Right lobe of liver (tissue), 6 donors: Measurements from ENCODE around the gene UBE2E2. TPM values are rescaled to one million over a fixed set of nuclear protein-coding genes. Genes with fewer than 3 reads are reported as not detected.
A peak's percentile ranks its signal among the peaks of the same experiment; 100 is the strongest.

Source experiments
- ATAC-seq, 4 donors: fragments of 200-7000 bp; cut with Tn5 transposase; one replicate each; pipeline ENCODE4 v1.9.1; 2020; ENCODE audit warnings: mild to moderate bottlenecking in 4 of 4, moderate library complexity in 4 of 4
- DNase-seq, 3 donors: peaks; one replicate each; pipeline ENCODE4 v3.0.0-alpha.2; 2020
- H3K27ac ChIP-seq, 3 donors: fragments of 200-600 bp; one replicate each; pipeline ENCODE4 v1.8.0; 2022
- H3K27me3 ChIP-seq, 2 donors: fragments of 200-600 bp; one replicate each; pipeline ENCODE4 v1.8.0; 2022
- H3K36me3 ChIP-seq, 4 donors: fragments of 200-600 bp; sonication (generic) in 1 of 4; one replicate each; pipeline versions ENCODE4 v1.5.1 to v1.8.0; 2017 to 2022; ENCODE audit warnings: control low read depth in 1 of 4
- H3K4me1 ChIP-seq, 4 donors: fragments of 200-600 bp; sonication (generic) in 1 of 4; one replicate each; pipeline versions ENCODE4 v1.5.1 to v1.8.0; 2017 to 2022; ENCODE audit warnings: control low read depth in 1 of 4
- H3K4me3 ChIP-seq, 3 donors: fragments of 200-600 bp; one replicate each; pipeline ENCODE4 v1.8.0; 2022
- H3K9me3 ChIP-seq, 4 donors: fragments of 200-600 bp; sonication (generic) in 1 of 4; one replicate each; pipeline versions ENCODE4 v1.5.1 to v1.8.0; 2017 to 2022; ENCODE audit warnings: control low read depth in 1 of 4
- POLR2A ChIP-seq: fragments of 450-650 bp; IDR thresholded peaks from one replicate; pipeline ENCODE4 v1.6.1; 2017; ENCODE audit warnings: antibody characterized with exemption, mild to moderate bottlenecking
- WGBS: methylation state at CpG from one replicate; pipeline ENCODE4 v1.1.6; 2018; ENCODE audit warnings: low coverage, low lambda C conversion rate; ENCODE audit not compliant: insufficient coverage; ENCODE audit errors: missing lambda C conversion rate; 5-methylcytosine and 5-hydroxymethylcytosine counted together
- intact Hi-C, 2 donors: fragments of 100-400 bp; cut with DNase I; formaldehyde crosslinking; loops; one replicate each; pipeline versions ENCODE4 v1.11.2 to v1.14.1; 2022
- total RNA-seq, 6 experiments: library from RNA; depleted of rRNA in 2 of 6; stranded (reverse); fragments of >200 nt in 2 of 6; fragmentation: NEBNext Ultra II Directional in 3 of 6; extraction: Animal tissue kit (Norgen Biotek cat#: 25700) in 3 of 6; gene quantifications; one replicate each; pipeline versions ENCODE4 v1.1.0 to v1.2.4, GENCODE V29; 2016 to 2023
- TF ChIP-seq, protein P1 (sequence below), 4 donors: fragments of 200-600 bp in 3 of 4; fragments of 450-650 bp in 1 of 4; IDR thresholded peaks; one replicate each; pipeline versions ENCODE4 v1.5.1 to v1.8.0; 2016 to 2022; ENCODE audit warnings: antibody characterized with exemption in 4 of 4, mild to moderate bottlenecking in 2 of 4
- donor health status: DM: no; HTN: yes; CAD: no.
- donor health status: DM: no; HTN: no; CAD: no.
- donor health status: DM: no; HTN: no; CAD: no.
- donor health status: DM: no; HTN: yes; CAD: no.
- donor health status: DM: no; HTN: yes; CAD: no.

Gene UBE2E2
- total RNA-seq, 6 experiments from 2014 or later: 17.2 to 29.1 (median 18.1) TPM

DNA sequence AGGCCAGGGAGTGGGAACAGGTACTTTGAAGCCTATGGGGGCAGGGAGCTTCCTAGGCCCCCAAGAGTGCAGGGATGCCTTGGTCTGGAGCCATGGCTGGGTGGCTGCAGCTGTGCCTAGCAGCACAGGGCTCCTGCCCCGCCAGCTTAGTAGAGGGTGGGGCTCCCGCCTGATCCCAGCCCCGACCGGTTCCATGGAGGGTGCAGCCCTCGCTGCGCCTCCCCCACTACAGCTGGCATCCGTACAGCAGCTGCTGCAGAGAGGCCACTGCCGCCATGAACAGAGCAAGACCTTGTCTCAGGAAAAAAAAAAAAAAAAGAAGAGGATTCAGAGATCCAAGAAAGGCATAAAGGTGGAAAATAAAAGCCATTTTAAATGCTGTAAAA lies 277.2 kb downstream of the UBE2E2 start:
- H3K27me3 ChIP-seq: no peaks in the 10 kb centered on the region
- no peak overlapping the region for H3K4me3 ChIP-seq
- TF ChIP-seq, protein P1, sequence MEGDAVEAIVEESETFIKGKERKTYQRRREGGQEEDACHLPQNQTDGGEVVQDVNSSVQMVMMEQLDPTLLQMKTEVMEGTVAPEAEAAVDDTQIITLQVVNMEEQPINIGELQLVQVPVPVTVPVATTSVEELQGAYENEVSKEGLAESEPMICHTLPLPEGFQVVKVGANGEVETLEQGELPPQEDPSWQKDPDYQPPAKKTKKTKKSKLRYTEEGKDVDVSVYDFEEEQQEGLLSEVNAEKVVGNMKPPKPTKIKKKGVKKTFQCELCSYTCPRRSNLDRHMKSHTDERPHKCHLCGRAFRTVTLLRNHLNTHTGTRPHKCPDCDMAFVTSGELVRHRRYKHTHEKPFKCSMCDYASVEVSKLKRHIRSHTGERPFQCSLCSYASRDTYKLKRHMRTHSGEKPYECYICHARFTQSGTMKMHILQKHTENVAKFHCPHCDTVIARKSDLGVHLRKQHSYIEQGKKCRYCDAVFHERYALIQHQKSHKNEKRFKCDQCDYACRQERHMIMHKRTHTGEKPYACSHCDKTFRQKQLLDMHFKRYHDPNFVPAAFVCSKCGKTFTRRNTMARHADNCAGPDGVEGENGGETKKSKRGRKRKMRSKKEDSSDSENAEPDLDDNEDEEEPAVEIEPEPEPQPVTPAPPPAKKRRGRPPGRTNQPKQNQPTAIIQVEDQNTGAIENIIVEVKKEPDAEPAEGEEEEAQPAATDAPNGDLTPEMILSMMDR (IDR thresholded peaks at IDR 0.05): no peak
- H3K9me3 ChIP-seq: no peaks in the 10 kb centered on the region
- no peaks in the 10 kb centered on the region for H3K4me1 ChIP-seq
- ATAC-seq: peak in 1 of 4 donors; percentile 12
- intact Hi-C loops: no loop called here
- no CpG with 5 or more reads among the region's 8 CpGs for WGBS
- H3K36me3 ChIP-seq: no peaks in the 10 kb centered on the region
- H3K27ac ChIP-seq: no peak overlapping the region
- DNase-seq: no peak

DNA sequence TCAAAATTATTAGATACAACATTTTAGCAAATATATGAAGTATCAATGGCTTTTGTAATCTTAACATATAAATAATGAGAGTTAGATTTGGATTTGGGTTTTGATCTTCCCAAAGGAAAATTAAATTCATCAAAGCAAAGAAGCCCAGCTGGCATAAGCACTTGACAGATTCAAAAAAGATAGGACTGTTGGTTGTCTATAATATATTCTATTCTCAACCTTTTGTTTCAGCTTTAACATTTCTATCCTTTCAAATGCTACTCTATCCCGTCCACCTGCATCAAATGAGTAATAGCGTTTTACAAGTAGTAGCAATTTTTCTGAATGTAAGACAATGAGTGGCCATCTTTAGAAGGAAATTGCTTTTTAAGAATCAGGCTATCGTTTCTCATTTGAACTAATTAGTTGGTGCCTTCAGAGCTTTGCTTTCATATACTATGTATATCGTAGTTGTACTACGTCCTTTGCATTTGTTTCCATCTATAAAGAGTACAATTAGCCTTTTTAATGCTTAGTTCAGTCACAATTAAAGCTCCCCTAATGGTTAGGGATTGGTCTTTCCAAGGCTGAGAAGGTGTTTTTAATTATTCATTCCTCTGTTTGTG lies 278.0 kb downstream of the UBE2E2 start:
- TF ChIP-seq, protein P1 (IDR thresholded peaks at IDR 0.05): no peak
- no peak for TF ChIP-seq POLR2A
- 83% methylated on average over 5 of the region's 5 CpGs for WGBS
- Histone ChIP-seq H3K4me1 (no peaks in the 10 kb centered on the region), H3K36me3 (no peaks in the 10 kb centered on the region), H3K9me3 (no peaks in the 10 kb centered on the region), H3K27me3 (no peaks in the 10 kb centered on the region), H3K4me3 (no peak overlapping the region), H3K27ac (no peak overlapping the region)
- ATAC-seq (no peak), DNase-seq (no peak)
- intact Hi-C loops: no loop called here

DNA sequence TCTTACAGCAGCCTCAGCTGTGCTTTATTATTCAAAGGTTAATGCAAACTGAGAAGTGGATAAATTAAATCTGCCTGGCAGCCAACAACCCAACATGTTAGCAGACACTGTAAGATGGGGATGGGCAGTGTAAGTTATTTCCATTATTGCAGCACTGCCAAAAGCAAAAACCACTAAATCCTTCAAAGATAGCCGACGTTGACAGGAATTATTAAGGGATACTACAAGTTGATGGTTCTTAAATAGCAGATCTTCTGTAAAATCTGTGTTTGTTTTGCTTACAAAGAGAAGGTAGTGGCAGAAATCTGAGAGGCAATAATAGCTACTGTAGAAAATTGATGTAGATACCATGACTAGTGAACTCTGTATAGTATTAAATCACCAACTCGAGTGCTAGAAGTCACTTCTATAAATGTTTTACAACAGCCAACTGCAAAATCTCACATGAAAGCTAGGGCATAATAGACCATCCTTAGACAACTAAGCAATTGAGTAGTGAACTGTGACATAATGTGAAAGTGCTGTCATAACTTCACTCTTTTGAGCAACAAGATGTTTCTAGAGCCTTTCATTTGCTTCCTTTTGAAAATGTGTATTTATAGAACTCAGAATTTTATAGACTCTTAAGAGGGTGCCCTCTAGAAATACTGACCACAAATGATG lies 278.6 kb downstream of the UBE2E2 start:
- TF ChIP-seq, protein P1 (IDR thresholded peaks at IDR 0.05): no peak
- no peak for TF ChIP-seq POLR2A
- no peak overlapping the region for H3K27ac ChIP-seq
- H3K27me3 ChIP-seq: no peaks in the 10 kb centered on the region
- ATAC-seq (no peak), DNase-seq (no peak)
- no peaks in the 10 kb centered on the region for H3K9me3 ChIP-seq
- intact Hi-C loops: no loop called here
- no peaks in the 10 kb centered on the region for H3K4me1 ChIP-seq
- H3K4me3 ChIP-seq: no peak overlapping the region
- no peaks in the 10 kb centered on the region for H3K36me3 ChIP-seq
- 70% methylated on average over 3 of the region's 3 CpGs for WGBS

DNA sequence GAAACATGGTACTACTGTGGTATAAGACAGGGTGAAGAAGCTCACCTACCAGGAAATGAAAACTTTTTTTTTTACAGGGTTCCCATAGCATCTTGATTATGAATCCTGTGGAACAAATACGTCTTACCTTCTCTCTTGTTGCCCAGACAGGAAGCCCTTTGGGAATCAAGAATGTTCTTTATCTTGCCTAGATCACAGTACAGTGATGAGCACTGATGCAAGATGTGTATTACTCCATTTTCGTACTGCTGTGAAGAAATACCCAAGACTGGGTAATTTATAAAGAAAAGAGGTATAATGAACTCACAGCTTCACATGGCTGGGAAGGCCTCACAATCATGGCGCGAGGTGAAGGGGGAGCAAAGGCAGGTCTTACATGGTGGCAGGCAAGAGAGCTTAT lies 281.3 kb downstream of the UBE2E2 start:
- no peak for TF ChIP-seq POLR2A
- TF ChIP-seq, protein P1 (IDR thresholded peaks at IDR 0.05): no peak

More for the DNA sequence above, 281.3 kb downstream of the UBE2E2 start:
- Histone ChIP-seq H3K36me3 (no peaks in the 10 kb centered on the region), H3K4me3 (no peak overlapping the region), H3K27me3 (no peaks in the 10 kb centered on the region), H3K27ac (no peak overlapping the region), H3K9me3 (no peaks in the 10 kb centered on the region), H3K4me1 (no peaks in the 10 kb centered on the region)
- intact Hi-C loops: no loop called here
- 76% methylated on average over 4 of the region's 4 CpGs for WGBS
- ATAC-seq: no peak
- no peak for DNase-seq
